T-helper 9 cell (primary cell): Measurements from ENCODE around the gene PAX4.

ENCODE experiments used
- DNase-seq: peaks from one replicate; pipeline ENCODE4 v3.0.0-alpha.2; 2020
- total RNA-seq, 2 donors: gene quantifications; one replicate each; lab custom pipeline; 2026; lab: John Stamatoyannopoulos, UW

PAX4 gene
- total RNA-seq: 0 reads per million in 2 donors

- no peak for DNase-seq
These were observed at the start of gene PAX4 for GRCh38 chr7:127618042-127618441. Gene PAX4 (minus strand): TSS chr7:127618142. CDS start chr7:127615928, 2,214 bp downstream.

GRCh38 chr7:127667017-127667670 is 49.2 kb upstream of the PAX4 start:
- no peak for DNase-seq

GRCh38 chr7:127666602-127667001 is 48.7 kb upstream of the PAX4 start:
- DNase-seq: no peak

- DNase-seq: no peak
These were observed 48.0 kb upstream of the PAX4 start for GRCh38 chr7:127665922-127666321.

- DNase-seq: no peak
These were observed 41.2 kb upstream of the PAX4 start for GRCh38 chr7:127658970-127659630.

GRCh38 chr7:127657500-127657899 is 39.6 kb upstream of the PAX4 start:
- DNase-seq: no peak

- no peak for DNase-seq
These were observed 37.8 kb upstream of the PAX4 start for GRCh38 chr7:127655720-127656119.

- DNase-seq: no peak
These were observed 36.8 kb upstream of the PAX4 start for GRCh38 chr7:127654404-127655394.

- no peak for DNase-seq
These were observed 35.5 kb upstream of the PAX4 start for GRCh38 chr7:127653396-127653795.

- no peak for DNase-seq
These were observed 34.6 kb upstream of the PAX4 start for GRCh38 chr7:127652333-127653248.

- peak; percentile 96 for DNase-seq
These were observed 33.8 kb upstream of the PAX4 start, which contains the start of gene SND1 for GRCh38 chr7:127651556-127652332. Gene SND1 (plus strand): TSS chr7:127652194. CDS start chr7:127652374, 180 bp downstream.

- DNase-seq: no peak
These were observed 33.1 kb upstream of the PAX4 start for GRCh38 chr7:127650847-127651555.

GRCh38 chr7:127648986-127649385 is 31.0 kb upstream of the PAX4 start:
- DNase-seq: no peak

GRCh38 chr7:127647636-127648035 is 29.7 kb upstream of the PAX4 start:
- DNase-seq: no peak

GRCh38 chr7:127644484-127644883 is 26.5 kb upstream of the PAX4 start:
- no peak for DNase-seq

GRCh38 chr7:127638197-127638596 is 20.3 kb upstream of the PAX4 start:
- no peak for DNase-seq

GRCh38 chr7:127635659-127636285 is 17.8 kb upstream of the PAX4 start:
- DNase-seq: no peak

GRCh38 chr7:127632276-127632910 is 14.5 kb upstream of the PAX4 start:
- no peak for DNase-seq

GRCh38 chr7:127629268-127629854 is 11.4 kb upstream of the PAX4 start:
- DNase-seq: no peak
